GM12891 (cell line): ENCODE measurements around the gene SLC39A2.

Experiments used
- PAX5 ChIP-seq: IDR thresholded peaks from 2 replicates; pipeline ENCODE4 v1.6.1; 2011; ENCODE audit warnings: low read length, moderate library complexity, mild to moderate bottlenecking; ENCODE audit not compliant: insufficient read depth, severe bottlenecking
- POLR2A ChIP-seq: IDR thresholded peaks from 2 replicates; pipeline ENCODE4 v1.6.1; 2011; ENCODE audit warnings: low read depth, low read length, control low read depth
- POLR2AphosphoS5 ChIP-seq: IDR thresholded peaks from 2 replicates; pipeline ENCODE4 v1.6.1; 2011; ENCODE audit warnings: low read depth, low read length, control low read depth
- POU2F2 ChIP-seq: IDR thresholded peaks from 2 replicates; pipeline ENCODE4 v1.6.1; 2011; ENCODE audit warnings: low read depth, mild to moderate bottlenecking, control low read depth, low read length, moderate library complexity
- SPI1 ChIP-seq: IDR thresholded peaks from 2 replicates; pipeline ENCODE4 v1.6.1; 2011; ENCODE audit warnings: low read depth, low read length, control low read depth
- TAF1 ChIP-seq: IDR thresholded peaks from 2 replicates; pipeline ENCODE4 v1.6.1; 2011; ENCODE audit warnings: low read depth, low read length, control low read depth

GRCh38 chr14:21048638-21049037, 49.5 kb downstream of the SLC39A2 start:
- TF ChIP-seq TAF1 (no peak), POLR2AphosphoS5 (no peak), POLR2A (no peak), POU2F2 (no peak), PAX5 (no peak), SPI1 (no peak)
